OCI-LY1 (cell line): Measurements from ENCODE around the gene C8G.

Source experiments
- CTCF ChIP-seq: fragments of 200-600 bp; sonication (generic), shearing (Covaris generic); IDR thresholded peaks from 2 replicates; pipeline ENCODE4 v1.5.1; 2017; ENCODE audit warnings: mild to moderate bottlenecking, antibody characterized with exemption, low read length, moderate library complexity, mixed read lengths
- EZH2 ChIP-seq: fragments of 200-600 bp; sonication (generic), shearing (Covaris generic); IDR thresholded peaks from 2 replicates; pipeline ENCODE4 v1.8.0; 2017; ENCODE audit warnings: borderline replicate concordance, mixed run types, mild to moderate bottlenecking, antibody characterized with exemption, low read length, moderate library complexity, mixed read lengths

GRCh38 chr9:136964833-136965422 lies 19.9 kb downstream of the C8G start:
- TF ChIP-seq CTCF (no peak), EZH2 (no peak)
